Neural progenitor cell (in vitro differentiated cells): ENCODE data around the gene TPST1.

Experiments
- CTCF ChIP-seq: fragments of 200-600 bp; sonication (generic); IDR thresholded peaks from 2 replicates; pipeline ENCODE4 v1.5.1; 2017; ENCODE audit warnings: antibody characterized with exemption, mild to moderate bottlenecking
- EZH2phosphoT487 ChIP-seq: fragments of 200-600 bp; sonication (generic); IDR thresholded peaks from 2 replicates; pipeline ENCODE4 v1.6.1; 2017; ENCODE audit warnings: antibody characterized with exemption

GRCh38 chr7:66296557-66296956 is 91.4 kb downstream of the TPST1 start:
- no peak for TF ChIP-seq CTCF
- no peak for TF ChIP-seq EZH2phosphoT487
